HG03066 (cell line): ENCODE measurements around the gene PHF5A.

Experiments
- ATAC-seq: cut with Tn5 transposase; IDR thresholded peaks from one replicate; pipeline ENCODE4 v1.9.1; 2021; ENCODE audit warnings: low read depth; ENCODE audit not compliant: unreplicated experiment

The PHF5A gene

DNA sequence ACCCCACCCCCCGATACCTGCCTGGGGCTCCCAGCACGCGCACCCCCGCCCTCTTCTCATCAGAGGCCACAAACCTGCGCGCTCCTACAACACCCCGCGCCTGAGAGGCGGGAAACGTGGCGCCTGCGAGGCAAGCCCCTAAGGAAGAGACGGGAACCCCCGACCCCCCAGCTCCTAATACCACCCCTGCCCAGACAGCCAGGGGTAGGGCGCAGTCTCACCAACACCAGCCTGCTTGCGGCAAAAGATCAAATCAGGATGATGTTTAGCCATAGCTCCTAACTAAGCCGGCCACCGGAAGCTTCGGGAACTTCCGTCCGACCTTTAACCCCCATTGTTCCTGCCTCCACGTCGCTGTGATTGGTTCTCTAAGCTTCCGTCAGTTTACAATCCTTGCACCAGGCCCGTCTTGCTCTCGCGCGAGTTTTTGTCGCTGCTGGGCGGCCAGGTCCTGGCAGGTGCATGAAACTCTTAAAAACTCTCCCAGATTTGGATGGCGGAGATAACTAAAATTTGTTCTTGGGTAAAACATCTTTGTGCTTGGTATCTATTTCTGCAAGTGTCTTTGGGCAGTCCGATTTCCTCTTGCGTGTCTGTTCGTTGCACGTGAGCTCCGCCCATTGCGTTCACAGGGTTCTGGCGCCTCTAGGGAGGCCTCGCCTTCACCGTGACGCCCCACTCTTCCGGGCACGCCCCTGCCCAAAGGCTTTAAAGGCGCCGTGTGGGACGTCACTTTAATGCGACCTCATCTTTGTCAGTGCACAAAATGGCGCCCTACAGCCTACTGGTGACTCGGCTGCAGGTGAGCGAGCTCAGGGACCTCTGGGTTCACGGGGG, at the start of gene PHF5A, which contains the start of gene ACO2:
Gene PHF5A (minus strand): TSS at position 312 of the 837 bp plus-strand sequence. CDS start 39 bp downstream, at position 273.
Gene ACO2 (plus strand): TSS at position 737 of the 837 bp plus-strand sequence. CDS start 30 bp downstream, at position 767.
- peak; percentile 84 for ATAC-seq

DNA sequence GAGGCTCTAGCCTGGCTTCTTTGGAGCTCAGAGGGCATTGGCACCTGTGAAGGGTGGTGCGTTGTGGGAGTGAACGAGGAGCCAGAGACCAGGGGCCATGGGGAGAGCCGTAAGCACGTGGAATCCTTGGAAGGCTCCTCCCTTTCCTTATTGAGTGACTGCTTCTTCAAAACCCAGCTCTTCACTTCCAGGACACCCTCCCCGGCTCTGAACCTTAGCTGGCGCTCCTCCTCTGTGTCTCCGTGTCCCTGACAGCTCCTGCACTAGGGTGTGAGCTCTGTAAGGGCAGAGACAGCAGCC, 49.5 kb upstream of the PHF5A start:
- no peak for ATAC-seq

- ATAC-seq = no peak
These were observed 48.9 kb upstream of the PHF5A start for GRCh38 chr22:41517172-41518047.

DNA sequence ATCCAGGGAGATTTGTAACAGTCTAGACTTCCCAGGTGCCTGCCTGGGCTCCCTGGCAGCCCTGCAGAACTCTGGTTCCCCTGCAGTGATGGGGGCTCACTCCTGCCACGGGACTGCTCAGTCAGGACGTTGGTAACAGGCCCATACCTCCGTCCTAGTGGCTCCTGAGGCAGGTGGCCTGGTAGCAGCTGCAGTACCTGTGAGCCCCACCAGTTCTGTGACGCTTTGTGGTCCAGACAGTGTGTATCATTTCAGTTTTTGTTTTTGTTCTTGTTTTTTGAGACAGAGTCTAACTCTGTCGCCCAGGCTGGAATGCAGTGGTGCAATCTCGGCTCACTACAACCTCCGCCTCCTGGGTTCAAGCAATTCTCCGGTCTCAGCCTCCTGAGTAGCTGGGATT, 48.0 kb upstream of the PHF5A start:
- no peak for ATAC-seq

DNA sequence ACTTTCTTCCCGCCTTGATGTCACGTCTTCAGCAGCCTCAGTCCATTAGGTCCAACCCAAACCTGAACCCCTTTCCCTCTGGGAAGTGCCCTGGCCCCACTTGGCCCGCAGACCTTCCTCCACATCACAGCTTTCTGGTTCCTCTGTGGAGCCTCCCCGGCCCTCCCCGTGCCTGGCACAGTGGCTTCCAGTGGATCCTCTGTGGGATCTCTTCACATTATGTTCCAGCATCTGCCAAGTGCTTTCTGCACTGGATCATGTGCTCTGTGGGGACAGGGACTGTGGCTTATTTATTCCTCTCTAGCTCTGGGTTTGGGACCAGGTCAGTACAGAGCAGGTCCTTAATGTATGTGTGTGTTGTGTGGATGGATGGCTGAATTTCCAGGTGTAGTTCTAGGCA, 44.9 kb upstream of the PHF5A start:
- no peak for ATAC-seq

DNA sequence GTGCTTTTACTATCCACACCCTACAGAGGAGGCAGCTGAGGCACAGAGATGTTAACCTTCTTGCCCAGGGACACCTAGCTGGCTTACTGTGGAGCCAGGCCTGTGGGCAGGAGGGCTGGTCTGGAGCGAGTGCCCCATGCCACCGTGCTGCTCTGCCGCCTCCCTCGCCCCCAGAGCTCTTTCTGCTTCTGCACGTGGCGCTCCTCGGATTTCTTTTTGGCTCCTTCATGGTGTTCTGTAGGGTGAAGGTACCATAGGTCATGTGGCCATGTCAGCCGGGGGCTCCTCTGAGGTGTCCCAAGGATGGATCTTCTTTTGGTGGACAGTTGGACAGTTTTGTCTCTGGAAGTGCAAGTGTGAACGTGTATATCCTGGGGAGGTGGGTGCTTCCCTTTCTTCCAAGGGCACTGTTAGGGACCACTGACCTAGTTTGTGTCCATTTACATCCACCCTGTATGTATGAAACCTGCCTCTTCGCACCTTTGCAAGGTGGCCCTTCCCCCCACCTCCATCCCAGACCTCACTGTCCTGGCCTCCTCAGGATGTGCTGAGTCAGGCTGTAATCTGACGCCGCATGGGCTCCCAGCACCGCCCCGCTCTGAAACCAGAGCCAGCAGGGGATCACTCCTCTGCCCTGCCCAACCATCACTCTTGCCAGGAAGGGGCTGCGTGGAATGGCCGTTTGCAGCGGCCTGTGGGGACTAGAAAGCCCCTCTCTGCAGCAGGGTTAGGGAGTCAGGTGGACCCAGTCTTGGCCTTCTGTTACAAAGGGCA, 44.1 kb upstream of the PHF5A start:
- ATAC-seq = no peak

DNA sequence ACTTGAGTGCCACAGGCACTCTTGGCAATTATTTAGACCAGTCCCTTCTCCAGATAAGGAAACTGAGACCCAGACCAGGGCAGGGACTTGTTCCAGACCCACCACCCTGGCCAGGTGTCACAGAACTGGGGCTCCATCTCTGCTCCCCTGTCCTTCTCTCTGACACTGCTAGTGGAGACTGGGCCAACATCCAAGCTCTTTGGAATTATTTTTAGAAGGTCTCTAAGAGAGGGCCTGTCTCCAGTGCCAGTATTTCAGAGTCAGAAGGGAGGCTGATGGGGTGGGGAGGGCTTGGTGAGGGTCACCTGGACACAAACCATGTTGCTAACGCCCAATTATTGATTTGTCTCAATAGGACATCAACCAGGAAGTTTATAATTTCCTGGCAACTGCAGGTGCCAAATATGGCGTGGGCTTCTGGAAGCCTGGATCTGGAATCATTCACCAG, 43.1 kb upstream of the PHF5A start:
- ATAC-seq = no peak

DNA sequence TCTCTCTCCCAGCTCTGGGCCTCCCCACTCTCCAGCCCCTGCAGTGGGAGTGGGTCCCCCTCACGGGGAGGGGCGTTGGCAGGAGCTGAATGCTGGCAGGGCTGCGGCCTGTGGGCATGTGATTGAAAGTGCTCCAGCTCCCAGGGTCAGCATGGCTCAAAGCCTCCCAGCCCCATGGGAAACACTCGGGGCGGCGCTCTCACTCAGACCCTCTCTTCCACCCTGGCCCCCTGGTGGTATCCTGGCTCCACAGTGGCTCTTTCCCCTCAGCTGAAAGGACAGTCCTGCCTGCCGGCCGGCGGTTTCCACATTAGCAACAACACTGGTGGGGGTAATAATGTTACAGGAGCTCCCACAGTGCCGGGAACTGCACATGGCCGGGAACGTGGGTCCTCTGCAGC, 40.3 kb upstream of the PHF5A start:
- ATAC-seq = no peak

DNA sequence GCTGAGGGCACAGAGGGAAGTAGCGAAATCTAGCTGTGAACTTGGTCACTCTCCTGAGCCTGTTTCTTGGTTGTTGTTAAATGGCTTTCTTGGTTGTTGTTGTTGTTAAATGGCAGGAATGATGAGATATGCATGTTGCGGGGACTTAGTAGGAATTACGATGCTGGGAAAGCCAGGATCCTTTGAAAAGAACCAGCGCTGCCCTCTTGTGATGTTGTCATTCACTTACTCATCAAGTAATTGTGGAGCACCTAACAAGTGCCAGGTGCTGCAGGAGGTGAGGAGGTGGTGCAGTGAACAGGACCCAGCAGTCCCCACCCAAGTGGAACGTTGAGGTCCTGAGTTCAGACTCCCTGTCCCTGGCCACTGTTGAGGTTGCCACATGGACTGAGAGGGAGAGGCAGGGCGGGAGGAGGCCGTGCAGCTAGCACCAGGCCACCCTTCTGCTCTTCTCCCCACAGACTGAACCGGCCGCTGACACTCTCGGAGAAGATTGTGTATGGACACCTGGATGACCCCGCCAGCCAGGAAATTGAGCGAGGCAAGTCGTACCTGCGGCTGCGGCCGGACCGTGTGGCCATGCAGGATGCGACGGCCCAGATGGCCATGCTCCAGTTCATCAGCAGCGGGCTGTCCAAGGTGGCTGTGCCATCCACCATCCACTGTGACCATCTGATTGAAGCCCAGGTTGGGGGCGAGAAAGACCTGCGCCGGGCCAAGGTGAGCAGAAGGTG, 39.0 kb upstream of the PHF5A start:
- ATAC-seq = no peak

GRCh38 chr22:41505511-41506220, 37.2 kb upstream of the PHF5A start:
- no peak for ATAC-seq

GRCh38 chr22:41504816-41505215, 36.3 kb upstream of the PHF5A start:
- no peak for ATAC-seq

DNA sequence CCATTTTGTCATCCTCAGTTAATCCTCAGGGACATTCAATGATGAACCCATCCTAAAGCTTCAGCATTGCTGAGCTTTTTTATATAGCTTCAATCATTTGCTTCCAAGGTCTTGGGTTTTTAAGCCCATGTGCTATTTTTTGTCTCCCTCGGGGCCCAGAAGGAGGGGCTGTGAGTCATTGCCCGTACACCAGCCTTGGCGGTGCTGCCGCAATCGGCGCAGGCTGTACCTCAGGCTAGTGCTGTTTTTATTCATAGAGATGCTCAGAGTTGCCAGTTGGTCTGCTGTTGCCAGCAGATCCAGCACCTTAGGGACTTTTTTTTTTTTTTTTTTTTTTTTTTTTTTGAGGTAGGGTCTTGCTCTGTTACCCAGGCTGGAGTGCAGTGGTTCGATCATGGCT, 35.9 kb upstream of the PHF5A start:
- ATAC-seq = no peak

DNA sequence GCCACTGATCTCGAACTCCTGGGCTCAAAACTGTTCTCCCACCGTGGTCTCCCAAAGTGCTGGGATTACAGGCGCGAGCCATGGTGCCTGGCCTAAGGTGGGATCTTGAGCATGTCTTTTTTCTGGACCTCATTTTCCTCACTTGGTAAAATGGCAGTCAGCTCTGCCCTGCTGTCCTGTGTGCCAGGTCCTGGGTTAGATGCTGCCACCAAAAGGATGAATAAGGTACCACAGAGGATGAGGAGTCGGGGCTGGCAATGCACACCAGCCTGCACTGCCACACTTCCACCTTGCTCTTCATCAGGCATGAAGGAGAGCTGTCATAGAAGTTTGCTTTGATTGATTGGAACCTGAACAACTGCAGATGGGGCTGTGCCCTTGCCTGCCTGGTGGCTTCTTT, 32.7 kb upstream of the PHF5A start:
- no peak for ATAC-seq

DNA sequence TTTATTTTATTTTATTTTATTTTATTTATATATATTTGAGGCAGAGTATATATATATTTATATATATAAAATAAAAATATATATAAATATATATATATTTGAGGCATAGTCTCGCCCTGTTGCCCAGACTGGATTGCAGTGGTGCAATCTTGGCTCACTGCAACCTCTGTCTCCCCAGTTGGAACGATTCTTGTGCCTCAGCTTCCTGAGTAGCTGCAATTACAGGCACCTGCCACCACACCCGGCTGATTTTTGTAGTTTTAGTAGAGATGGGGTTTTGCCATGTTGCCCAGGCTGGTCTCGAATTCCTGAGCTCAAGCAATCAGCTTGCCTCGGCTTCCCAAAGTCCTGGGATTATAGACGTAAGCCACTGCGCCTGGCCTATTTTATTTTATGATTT, 31.8 kb upstream of the PHF5A start:
- no peak for ATAC-seq

DNA sequence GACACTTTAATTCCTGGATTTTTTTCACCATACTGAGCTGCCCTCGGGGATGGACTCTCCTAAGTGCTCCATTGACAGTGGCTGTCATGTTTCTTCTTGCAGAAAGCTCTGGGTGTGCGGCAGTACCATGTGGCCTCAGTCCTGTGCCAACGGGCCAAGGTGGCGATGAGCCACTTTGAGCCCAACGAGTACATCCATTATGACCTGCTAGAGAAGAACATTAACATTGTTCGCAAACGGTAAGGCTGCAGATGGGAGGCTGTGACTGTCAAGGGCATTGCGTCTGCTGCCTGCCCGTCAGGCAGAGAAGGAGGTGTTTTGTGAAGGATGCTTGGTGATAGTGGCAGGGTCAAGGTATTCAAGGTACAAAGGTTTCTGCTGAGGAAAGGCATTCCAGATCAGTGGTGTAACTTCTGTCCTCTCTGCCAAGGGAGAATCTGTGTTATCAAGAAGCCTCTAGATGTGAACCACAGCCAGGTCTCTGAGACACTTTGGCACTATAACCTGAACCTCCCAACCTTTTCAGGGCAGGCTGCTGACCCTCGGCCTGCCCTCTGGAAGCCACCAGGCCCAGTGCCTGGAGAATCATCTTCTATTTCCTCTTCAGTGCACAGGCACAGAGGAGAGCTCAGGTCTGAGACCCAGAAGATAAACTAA, 31.3 kb upstream of the PHF5A start:
- no peak for ATAC-seq

DNA sequence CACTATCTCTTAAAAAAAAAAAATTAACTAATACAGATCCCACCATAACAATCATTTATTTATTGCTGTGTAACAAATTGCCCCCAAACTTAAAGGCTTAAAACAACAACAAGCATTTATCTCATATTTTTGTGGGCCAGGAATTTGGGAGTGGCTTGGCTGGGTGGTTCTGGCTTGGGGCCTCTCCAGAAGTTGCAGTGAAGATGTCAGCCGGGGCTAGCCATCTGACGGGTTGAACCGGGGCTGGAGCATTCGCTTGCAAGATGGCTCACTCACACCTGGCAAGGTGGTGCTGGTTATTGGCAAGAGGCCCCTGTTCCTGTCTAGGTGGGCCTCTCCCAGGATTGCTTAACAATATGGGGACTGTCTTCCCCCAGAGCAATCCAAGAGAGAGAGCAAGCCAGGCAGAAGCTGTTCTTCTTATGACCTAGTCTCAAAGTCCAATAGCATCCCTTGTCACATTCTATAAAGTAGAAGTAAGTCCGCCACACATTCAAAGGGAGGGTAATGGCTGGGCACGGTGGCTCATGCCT, 29.9 kb upstream of the PHF5A start:
- ATAC-seq = no peak

- ATAC-seq = no peak
These were observed 23.0 kb upstream of the PHF5A start for GRCh38 chr22:41491374-41492100.
